HCT116 (cell line): ENCODE results near the gene DAPK1.

ENCODE experiments used
- POLR2A ChIP-seq: IDR thresholded peaks from 2 replicates; pipeline ENCODE4 v1.7.0; 2011; ENCODE audit warnings: borderline replicate concordance; ENCODE audit not compliant: insufficient read depth, insufficient read length; ENCODE audit errors: extremely low read depth
- TF ChIP-seq, protein P1 (sequence below), 3 experiments: fragments of 200-600 bp in 1 of 3; sonication (generic) in 1 of 3; IDR thresholded peaks in 2 of 3; conservative IDR thresholded peaks in 1 of 3; 2 replicates each; pipeline ENCODE4 v1.5.1; 2012 to 2017; ENCODE audit warnings: low read depth in 2 of 3, low read length in 2 of 3, antibody characterized with exemption in 1 of 3, borderline replicate concordance in 1 of 3, control low read depth in 1 of 3, mild to moderate bottlenecking in 1 of 3, mixed read lengths in 1 of 3, mixed run types in 1 of 3, moderate library complexity in 1 of 3; ENCODE audit not compliant: insufficient read depth in 1 of 3

DNA sequence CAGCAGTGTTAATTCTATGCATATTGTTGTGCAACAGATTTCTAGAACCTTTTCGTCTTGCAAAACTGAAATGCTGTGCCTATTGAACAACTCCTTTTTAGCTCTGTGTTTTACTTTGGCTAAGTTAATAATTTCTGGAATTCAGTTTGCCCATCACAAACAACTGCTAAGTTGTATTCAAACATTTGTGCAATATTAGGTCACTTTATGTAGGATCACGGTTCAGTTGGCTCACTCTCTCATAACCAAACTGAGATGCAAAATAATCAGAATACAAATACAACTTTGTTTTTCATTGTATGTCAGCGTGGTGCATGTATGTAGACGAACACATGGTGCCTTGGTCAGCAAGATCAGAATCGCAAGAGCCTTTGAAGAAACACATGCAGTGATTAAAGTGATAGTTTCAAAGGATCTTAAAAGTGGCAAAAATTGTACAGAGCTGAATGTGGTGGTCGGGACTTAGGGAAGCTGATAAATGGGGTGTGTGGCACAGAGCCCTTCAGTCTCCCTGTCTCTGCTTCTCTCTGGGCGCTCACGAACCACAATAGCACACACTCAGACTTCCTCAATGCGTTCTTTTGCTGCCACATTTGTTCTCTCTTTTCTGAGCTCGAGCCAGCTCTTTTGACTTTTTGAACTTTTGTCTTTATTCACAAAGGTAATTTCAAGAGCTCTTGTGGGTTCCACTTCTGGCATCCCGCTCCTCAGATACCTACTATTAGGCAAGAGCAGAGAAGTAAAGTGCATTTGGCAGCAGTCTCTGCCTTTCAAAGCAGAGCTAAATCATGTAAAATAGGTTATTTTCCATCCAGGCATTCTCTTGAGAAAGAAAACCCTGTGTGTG lies 115.8 kb downstream of the DAPK1 start:
- TF ChIP-seq, protein P1, sequence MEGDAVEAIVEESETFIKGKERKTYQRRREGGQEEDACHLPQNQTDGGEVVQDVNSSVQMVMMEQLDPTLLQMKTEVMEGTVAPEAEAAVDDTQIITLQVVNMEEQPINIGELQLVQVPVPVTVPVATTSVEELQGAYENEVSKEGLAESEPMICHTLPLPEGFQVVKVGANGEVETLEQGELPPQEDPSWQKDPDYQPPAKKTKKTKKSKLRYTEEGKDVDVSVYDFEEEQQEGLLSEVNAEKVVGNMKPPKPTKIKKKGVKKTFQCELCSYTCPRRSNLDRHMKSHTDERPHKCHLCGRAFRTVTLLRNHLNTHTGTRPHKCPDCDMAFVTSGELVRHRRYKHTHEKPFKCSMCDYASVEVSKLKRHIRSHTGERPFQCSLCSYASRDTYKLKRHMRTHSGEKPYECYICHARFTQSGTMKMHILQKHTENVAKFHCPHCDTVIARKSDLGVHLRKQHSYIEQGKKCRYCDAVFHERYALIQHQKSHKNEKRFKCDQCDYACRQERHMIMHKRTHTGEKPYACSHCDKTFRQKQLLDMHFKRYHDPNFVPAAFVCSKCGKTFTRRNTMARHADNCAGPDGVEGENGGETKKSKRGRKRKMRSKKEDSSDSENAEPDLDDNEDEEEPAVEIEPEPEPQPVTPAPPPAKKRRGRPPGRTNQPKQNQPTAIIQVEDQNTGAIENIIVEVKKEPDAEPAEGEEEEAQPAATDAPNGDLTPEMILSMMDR (IDR thresholded peaks at IDR 0.05 in 2 of 3, conservative IDR thresholded peaks at IDR 0.05 in 1 of 3; ENCODE audit: borderline replicate concordance in 1 of 3, insufficient read depth in 1 of 3, low read depth in 2 of 3, low read length in 2 of 3), result no peak
- no peak for TF ChIP-seq POLR2A
